Epithelial cell of esophagus (primary cell): ENCODE measurements around the gene GRB10.

ENCODE experiments used
- DNase-seq: peaks from one replicate; pipeline ENCODE4 v3.0.0; 2010; ENCODE audit warnings: low read depth
- H3K4me3 ChIP-seq: 2 replicates; pipeline ENCODE4 v1.5.1; 2011; ENCODE audit warnings: mild to moderate bottlenecking, low read length, control low read depth
- TF ChIP-seq, protein P1 (sequence below): IDR thresholded peaks from 2 replicates; pipeline ENCODE4 v1.5.1; 2011; ENCODE audit warnings: low read depth, mild to moderate bottlenecking, low read length, control low read depth, inconsistent platforms; ENCODE audit not compliant: insufficient read depth; ENCODE audit errors: missing control alignments

The GRB10 gene

DNA sequence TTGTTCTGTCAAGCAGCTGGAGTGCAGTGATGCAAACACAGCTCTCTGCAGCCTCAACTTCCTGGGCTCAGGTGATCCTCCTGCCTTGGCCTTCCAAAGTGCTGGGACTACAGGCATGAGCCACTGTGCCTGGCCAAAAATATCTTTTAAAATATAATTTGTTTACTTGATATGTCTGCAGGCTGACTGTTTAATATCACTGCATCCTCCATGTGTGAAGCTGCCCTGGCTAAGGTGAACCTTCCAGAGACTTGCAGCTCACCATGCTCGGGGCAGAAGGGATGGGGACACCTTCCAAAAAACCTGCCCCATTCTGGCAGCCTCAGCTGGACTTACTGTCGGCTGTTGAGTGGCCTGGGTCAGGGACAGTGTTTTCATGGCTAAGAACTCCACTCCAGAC lies 159.9 kb downstream of the GRB10 start:
- TF ChIP-seq, protein P1, sequence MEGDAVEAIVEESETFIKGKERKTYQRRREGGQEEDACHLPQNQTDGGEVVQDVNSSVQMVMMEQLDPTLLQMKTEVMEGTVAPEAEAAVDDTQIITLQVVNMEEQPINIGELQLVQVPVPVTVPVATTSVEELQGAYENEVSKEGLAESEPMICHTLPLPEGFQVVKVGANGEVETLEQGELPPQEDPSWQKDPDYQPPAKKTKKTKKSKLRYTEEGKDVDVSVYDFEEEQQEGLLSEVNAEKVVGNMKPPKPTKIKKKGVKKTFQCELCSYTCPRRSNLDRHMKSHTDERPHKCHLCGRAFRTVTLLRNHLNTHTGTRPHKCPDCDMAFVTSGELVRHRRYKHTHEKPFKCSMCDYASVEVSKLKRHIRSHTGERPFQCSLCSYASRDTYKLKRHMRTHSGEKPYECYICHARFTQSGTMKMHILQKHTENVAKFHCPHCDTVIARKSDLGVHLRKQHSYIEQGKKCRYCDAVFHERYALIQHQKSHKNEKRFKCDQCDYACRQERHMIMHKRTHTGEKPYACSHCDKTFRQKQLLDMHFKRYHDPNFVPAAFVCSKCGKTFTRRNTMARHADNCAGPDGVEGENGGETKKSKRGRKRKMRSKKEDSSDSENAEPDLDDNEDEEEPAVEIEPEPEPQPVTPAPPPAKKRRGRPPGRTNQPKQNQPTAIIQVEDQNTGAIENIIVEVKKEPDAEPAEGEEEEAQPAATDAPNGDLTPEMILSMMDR = no peak
- no peak for DNase-seq
- H3K4me3 ChIP-seq = no peak overlapping the region

DNA sequence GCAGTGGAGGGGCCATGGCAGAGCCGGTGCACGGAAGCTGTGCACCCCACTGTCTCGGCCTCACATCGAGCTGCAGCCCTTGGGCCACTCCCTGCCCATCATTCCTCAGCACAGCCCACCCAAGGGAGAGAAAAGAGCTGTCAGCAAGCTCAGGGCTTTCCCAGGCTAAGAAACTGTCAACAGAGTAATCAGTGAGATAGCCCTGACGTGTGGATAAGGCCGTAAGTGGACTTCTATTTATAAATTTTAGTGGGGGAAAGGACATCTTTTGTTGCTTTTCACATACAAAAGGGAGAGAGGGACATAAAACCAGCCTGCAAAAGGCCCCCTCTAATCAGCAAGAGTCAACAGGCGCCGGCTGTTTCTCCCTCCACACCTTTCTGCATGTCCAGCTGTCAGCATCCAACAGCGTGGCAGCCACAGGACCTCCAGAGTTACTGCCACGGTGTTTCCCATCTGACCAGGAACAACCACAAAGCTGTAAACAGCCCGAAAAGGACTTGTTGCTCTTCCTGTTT lies 160.7 kb downstream of the GRB10 start:
- no peak overlapping the region for H3K4me3 ChIP-seq
- TF ChIP-seq, protein P1 = no peak
- DNase-seq = no peak

DNA sequence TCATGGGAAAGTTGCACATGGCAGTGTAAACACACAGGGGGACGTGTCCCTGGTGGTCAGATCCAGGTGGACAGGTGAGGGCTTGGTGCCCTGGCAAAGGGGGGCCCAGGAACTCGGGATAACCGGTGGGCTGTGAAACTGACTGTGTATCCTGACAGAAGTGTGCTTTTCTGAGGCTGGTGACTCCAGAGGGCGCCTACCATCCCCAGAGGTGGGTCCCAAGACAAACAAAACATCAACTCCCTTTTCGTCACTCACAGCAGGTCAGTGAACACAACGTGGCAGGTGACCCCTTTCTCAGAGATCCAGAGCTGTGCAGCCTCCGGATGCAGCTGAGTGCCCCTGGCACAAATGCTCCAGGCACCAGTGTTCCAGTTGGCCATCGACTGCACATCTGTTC lies 161.5 kb downstream of the GRB10 start:
- TF ChIP-seq, protein P1 = no peak
- DNase-seq = no peak
- no peak overlapping the region for H3K4me3 ChIP-seq

DNA sequence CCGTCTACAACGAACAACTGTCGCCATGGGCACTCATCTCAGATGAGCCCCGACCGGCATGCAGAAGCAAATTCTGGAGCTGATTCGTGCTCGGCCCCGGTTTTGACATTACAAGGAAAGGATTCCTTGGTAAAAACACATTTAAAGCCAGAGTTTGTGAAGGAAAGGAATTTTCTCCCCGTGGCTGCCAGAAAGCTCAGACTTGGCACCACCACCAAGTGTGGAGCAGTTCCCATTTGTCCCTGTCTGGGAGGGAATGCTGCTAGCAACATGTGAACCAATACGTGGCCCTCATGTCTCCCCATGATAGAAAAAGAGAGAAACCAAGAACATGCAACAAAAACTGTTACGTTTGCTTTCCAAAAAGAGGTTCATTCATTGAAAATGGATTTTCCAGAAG lies 162.3 kb downstream of the GRB10 start:
- DNase-seq = no peak
- TF ChIP-seq, protein P1 = no peak
- H3K4me3 ChIP-seq = no peak overlapping the region

DNA sequence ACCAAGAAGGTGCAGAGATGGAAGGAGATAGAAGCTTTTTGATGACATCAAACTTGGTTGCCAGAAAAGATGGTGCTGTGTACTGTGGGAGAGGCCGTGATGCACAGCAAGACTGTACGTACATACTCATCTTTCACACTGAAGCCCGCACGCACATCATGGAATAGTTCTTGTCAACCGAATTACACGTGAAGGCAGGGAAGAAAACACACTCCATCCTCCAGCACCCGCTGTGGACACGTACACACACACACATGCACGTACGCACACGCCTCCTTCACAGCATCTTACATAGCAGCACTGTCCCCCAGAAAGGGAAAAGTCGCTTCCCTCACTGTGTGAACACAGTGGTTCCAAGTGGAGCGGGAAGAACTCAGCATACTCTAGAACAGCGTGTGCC lies 163.0 kb downstream of the GRB10 start:
- TF ChIP-seq, protein P1 = no peak

DNA sequence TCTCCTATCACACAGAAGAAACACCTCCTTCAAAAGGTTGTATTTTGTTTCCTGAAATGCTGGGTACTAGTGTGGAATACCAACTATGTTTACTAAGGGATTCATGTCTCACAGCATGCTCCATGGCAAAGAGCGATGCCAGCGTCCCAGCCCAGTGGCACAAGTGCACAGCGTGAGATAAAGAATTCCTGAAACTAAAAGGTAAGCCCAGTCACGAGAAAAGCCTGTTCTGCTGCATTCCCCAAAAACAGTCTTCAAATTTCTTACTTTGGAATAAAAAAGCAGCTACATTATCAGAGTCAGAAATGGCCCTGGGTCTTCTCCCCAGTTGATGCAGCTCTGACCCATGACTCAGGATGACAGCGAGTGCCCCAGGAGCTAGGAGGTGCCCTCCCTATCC lies 164.4 kb downstream of the GRB10 start:
- DNase-seq = no peak
- TF ChIP-seq, protein P1 = no peak
- H3K4me3 ChIP-seq = no peak overlapping the region

More for the DNA sequence above, 163.0 kb downstream of the GRB10 start:
- no peak for DNase-seq
- no peak overlapping the region for H3K4me3 ChIP-seq

DNA sequence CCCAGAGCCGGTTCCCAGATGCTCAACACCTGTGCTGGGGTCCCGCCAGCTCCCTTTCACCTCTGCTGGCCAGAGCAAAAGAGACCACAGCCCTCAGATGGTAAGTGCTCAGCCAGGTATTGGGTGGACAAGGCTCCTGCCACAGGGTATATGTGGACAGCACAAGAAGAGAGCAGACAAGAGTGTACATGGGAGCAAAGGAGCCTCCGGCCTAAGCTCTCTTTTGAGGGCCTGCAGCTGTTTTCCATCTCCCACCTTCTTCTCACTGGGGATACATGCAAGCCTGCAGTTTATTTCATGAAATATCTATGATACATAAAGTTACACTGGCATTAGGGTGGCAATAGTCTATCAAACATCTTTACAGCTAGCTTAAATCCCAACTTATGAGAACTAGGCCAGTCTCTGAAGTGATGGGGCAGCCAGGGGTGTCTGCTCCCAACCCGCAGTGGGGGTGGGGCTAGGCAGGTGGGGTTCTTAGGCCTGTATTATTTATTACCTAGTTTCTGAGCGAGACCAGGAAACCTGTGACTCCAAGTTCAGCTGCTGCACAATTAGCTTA lies 167.1 kb downstream of the GRB10 start:
- no peak for DNase-seq
- TF ChIP-seq, protein P1 = no peak
- H3K4me3 ChIP-seq = no peak overlapping the region
